Transverse colon (tissue), 4 donors: ENCODE data around the gene KRT8. TPM values are rescaled to one million over a fixed set of nuclear protein-coding genes. Genes with fewer than 3 reads are reported as not detected.
A peak's percentile ranks its signal among the peaks of the same experiment; 100 is the strongest.
"Not testable (repeated sequence)": the region's sequence is repeated elsewhere in the genome, so short reads cannot be mapped to it uniquely, and the experiment has no call there.

Experiments used
- DNase-seq: peaks from one replicate; pipeline ENCODE4 v3.0.0-alpha.2; 2019
- H3K27ac ChIP-seq, 4 donors: fragments of 200-600 bp; sonication (generic); 2 replicates each; pipeline ENCODE4 v1.5.1; 2016 to 2018; ENCODE audit warnings: inconsistent platforms in 4 of 4
- H3K27me3 ChIP-seq: fragments of 200-600 bp; sonication (generic); 2 replicates; pipeline ENCODE4 v1.5.1; 2017; ENCODE audit warnings: inconsistent platforms
- H3K36me3 ChIP-seq, 4 donors: fragments of 200-600 bp; sonication (generic); 2 replicates each; pipeline ENCODE4 v1.5.1; 2017 to 2019; ENCODE audit warnings: inconsistent platforms in 4 of 4
- H3K4me1 ChIP-seq, 4 donors: fragments of 200-600 bp; sonication (generic); 2 replicates each; pipeline ENCODE4 v1.5.1; 2017 to 2020; ENCODE audit warnings: inconsistent platforms in 4 of 4
- H3K4me3 ChIP-seq, 4 donors: fragments of 200-600 bp; sonication (generic); 1 replicate in 1 of 4; 2 replicates in 3 of 4; pipeline versions ENCODE4 v1.5.1 to v1.6.1; 2017 to 2019; ENCODE audit warnings: inconsistent platforms in 4 of 4
- H3K9me3 ChIP-seq, 2 donors: fragments of 200-600 bp; sonication (generic); 2 replicates each; pipeline ENCODE4 v1.5.1; 2017 to 2019; ENCODE audit warnings: inconsistent platforms in 2 of 2
- CTCF ChIP-seq, 5 experiments: fragments of 200-600 bp in 3 of 5; fragments of 450-650 bp in 2 of 5; sonication (generic) in 3 of 5; IDR thresholded peaks; 1 replicate in 2 of 5; 2 replicates in 3 of 5; pipeline ENCODE4 v1.5.1; 2016 to 2017; ENCODE audit warnings: antibody characterized with exemption in 5 of 5, inconsistent platforms in 3 of 5, mild to moderate bottlenecking in 2 of 5, moderate library complexity in 1 of 5
- EP300 ChIP-seq: sonication (generic); formaldehyde crosslinking; IDR thresholded peaks from one replicate; pipeline ENCODE4 v1.6.1; 2017; ENCODE audit warnings: antibody characterized with exemption, low read depth
- POLR2A ChIP-seq: fragments of 450-650 bp; IDR thresholded peaks from one replicate; pipeline ENCODE4 v1.6.1; 2016; ENCODE audit warnings: antibody characterized with exemption, mild to moderate bottlenecking, moderate library complexity
- POLR2AphosphoS5 ChIP-seq, 3 donors: sonication (generic); formaldehyde crosslinking; IDR thresholded peaks; one replicate each; pipeline ENCODE4 v1.6.1; 2016; ENCODE audit warnings: antibody characterized with exemption in 3 of 3
- WGBS, 2 donors: methylation state at CpG; one replicate each; pipeline ENCODE4 v1.1.5; 2018; ENCODE audit warnings: low coverage in 1 of 2; 5-methylcytosine and 5-hydroxymethylcytosine counted together
- in situ Hi-C, 4 donors: fragments of 200-750 bp; cut with MboI; loops; one replicate each; pipeline versions ENCODE4 v1.15.0 to v1.15.1; 2017; ENCODE audit warnings: low sequenced_read_pairs in 3 of 4, low pct_ligation_motif_present in 1 of 4, low pct_unique_long_range_greater_than_20kb in 1 of 4
- intact Hi-C: fragments of 100-400 bp; cut with DNase I; formaldehyde crosslinking; loops from one replicate; pipeline ENCODE4 v1.15.1; 2023; ENCODE audit warnings: low total_unique reads
- total RNA-seq, 4 donors: library from RNA; depleted of rRNA; stranded (reverse); fragments of >200 nt; gene quantifications; one replicate each; pipeline ENCODE4 v1.1.0, GENCODE V29; 2016

Gene KRT8
- total RNA-seq, 4 donors from 2014 or later: 1,016 to 3,505 (median 2,245) TPM

DNA sequence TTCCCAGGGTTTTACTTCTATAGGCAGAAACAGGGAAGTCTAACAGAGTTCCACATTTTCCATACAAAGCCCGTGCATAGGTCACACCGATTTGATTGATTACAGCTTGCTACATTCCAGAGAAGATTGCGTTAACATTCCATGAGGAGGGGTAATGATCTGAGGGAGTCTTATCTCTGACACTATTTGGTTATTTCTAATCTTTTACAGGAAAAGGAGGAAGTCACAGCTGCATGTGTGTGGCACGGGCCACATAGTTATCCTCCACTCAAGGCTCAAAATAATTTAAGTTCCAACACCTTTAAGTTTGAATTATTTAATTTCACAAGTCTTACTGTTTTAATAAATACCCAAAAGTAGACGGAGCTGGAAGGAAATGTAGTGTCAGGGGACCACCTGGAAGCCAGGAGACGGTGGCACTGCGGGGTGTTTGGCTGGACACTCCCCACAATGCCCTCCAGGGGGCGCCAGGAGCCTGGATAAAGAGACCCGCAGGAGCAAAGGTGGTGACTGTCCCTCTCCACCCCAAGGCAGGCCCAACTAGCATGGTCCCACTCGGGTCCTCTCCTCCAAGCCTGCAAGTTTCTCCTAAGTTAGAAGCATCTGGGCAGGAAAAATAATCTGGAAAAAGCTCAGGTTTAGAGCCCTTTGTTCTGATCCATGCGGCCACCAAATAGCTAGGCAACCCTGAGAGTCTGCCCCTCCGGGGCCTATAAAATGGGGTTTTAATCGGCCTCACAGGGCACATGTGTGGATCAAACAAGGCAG, 20.2 kb downstream of the KRT8 start:
- WGBS, 2 donors: 0 to 20% methylated on average over 1 to 13 of the region's 13 CpGs
- H3K9me3 ChIP-seq: no peaks in the 10 kb centered on the region
- in situ Hi-C loops: loop anchor here (5.0 to 10.0 kb wide), 6 partner anchors 93 to 730 kb away; no protein-coding TSS in a partner anchor
- intact Hi-C loops: loop anchor here (2.0 to 5.0 kb wide), 2 partner anchors 96 to 727 kb away; no protein-coding TSS in a partner anchor
- H3K27ac ChIP-seq: peak overlapping the region in 2 of 4 donors; percentile 30 to 45
- H3K4me3 ChIP-seq: no peak overlapping the region
- no peak for TF ChIP-seq POLR2AphosphoS5 (IDR thresholded peaks at IDR 0.05)
- peak; percentile 90 to 98 (median 95) for TF ChIP-seq CTCF (IDR thresholded peaks at IDR 0.05)
- H3K27me3 ChIP-seq: peaks cover 6% of the 10 kb centered on the region
- peak; percentile 87 for DNase-seq
- peaks cover 2 to 21% (median 7%) of the 10 kb centered on the region in 4 donors for H3K4me1 ChIP-seq
- H3K36me3 ChIP-seq: no peaks in the 10 kb centered on the region

GRCh38 chr12:52880499-52880898, 24.4 kb downstream of the KRT8 start:
- H3K27ac ChIP-seq, H3K4me3 ChIP-seq, H3K36me3 ChIP-seq, H3K27me3 ChIP-seq, H3K9me3 ChIP-seq, DNase-seq: not testable (repeated sequence)
- peaks cover 13 to 36% (median 22%) of the 10 kb centered on the region in 4 donors for H3K4me1 ChIP-seq
- in situ Hi-C loops (loop anchor here in 3 of 4 donors (5.0 to 10.0 kb wide), 4 partner anchors 296 to 726 kb away; no protein-coding TSS in a partner anchor), intact Hi-C loops (loop anchor here (5.0 kb wide), 1 partner anchor 723 kb away; no protein-coding TSS in a partner anchor)
- 70% methylated on average over 8 of the region's 8 CpGs; no CpG with 5 or more reads in 1 of the 2 donors for WGBS, 2 donors

GRCh38 chr12:52879394-52880351, 25.2 kb downstream of the KRT8 start:
- H3K9me3 ChIP-seq: no peaks in the 10 kb centered on the region
- no peaks in the 10 kb centered on the region for H3K36me3 ChIP-seq
- 8% methylated on average over 24 of the region's 38 CpGs; no CpG with 5 or more reads in 1 of the 2 donors for WGBS, 2 donors
- in situ Hi-C loops: loop anchor here (5.0 to 10.0 kb wide), 7 partner anchors 292 to 725 kb away; partner anchors contain the start of gene KRT84 (in 1 of the 4)
- H3K4me3 ChIP-seq: peak overlapping the region in 2 of 4 donors; percentile 12 to 30
- peak; percentile 85 for DNase-seq
- peak overlapping the region; percentile 9 to 97 (median 24) for H3K27ac ChIP-seq
- H3K27me3 ChIP-seq: peaks cover 6% of the 10 kb centered on the region
- intact Hi-C loops: loop anchor here (5.0 to 10.0 kb wide), 3 partner anchors 505 to 722 kb away; no protein-coding TSS in a partner anchor
- H3K4me1 ChIP-seq: peaks cover 13 to 35% (median 25%) of the 10 kb centered on the region in 4 donors
- TF ChIP-seq POLR2A (no peak), CTCF (IDR thresholded peaks at IDR 0.05) (peak; percentile 56 to 81 (median 67))

DNA sequence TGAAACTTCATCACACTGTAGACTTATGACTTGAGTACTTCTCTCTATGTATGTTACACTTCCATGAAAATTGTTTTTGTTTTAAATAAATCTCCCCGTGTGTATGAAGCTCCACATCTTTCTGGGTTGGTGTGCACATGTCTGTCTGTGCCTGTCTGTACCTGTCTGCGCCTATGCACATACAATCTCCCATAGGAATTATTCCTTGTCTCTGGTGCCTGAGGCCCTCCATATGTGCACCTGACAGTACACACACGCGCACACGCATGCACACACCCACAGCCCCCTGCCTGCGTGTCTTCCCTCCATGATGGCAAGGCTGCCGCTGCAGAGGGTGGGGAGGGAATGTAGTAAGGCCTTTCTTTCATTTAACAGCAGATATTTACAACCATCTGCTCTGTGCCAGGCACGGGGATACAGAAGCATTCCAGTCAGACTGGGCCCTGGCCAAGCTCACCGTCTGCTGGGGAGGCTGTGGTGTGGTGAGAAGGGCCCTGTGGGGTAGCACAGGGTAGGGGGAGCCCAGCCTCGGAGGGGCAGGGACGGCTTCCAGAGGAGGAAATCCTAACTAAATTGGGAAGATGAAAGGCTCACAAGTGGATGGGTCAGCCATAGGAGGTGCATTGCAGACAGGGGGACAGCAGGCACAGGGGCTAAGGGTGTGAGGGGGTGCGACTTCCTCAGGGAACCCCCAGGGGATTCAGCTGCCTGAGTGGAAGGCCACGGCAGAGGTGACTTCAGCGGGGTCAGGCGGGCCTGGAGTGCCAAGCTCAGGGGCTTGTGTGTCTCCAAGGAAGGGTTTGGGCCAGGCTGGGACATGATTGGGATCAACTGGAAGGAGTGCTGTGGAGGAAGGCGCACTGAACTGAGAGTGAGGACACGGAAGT, 26.1 kb downstream of the KRT8 start:
- Histone ChIP-seq H3K4me1 (peaks cover 13 to 37% (median 33%) of the 10 kb centered on the region in 4 donors), H3K27me3 (peaks cover 6% of the 10 kb centered on the region), H3K4me3 (peak overlapping the region in 1 of 4 donors; percentile 30), H3K9me3 (no peaks in the 10 kb centered on the region), H3K36me3 (no peaks in the 10 kb centered on the region), H3K27ac (peak overlapping the region; percentile 9 to 97 (median 24))
- TF ChIP-seq POLR2A (no peak), CTCF (IDR thresholded peaks at IDR 0.05) (no peak), EP300 (no peak), POLR2AphosphoS5 (IDR thresholded peaks at IDR 0.05) (no peak)
- intact Hi-C loops: loop anchor here (10.0 kb wide), 2 partner anchors 504 to 636 kb away; no protein-coding TSS in a partner anchor
- 61 to 65% methylated on average over 5 to 17 of the region's 17 CpGs for WGBS, 2 donors
- in situ Hi-C loops: loop anchor here (5.0 to 10.0 kb wide), 5 partner anchors 291 to 724 kb away; partner anchors contain the start of gene KRT84 (in 1 of the 4)
- DNase-seq: no peak
